ENCODE data around the gene LYZL1. TPM values are rescaled to one million over a fixed set of nuclear protein-coding genes. Genes with fewer than 3 reads are reported as not detected.

Gene LYZL1
- total RNA-seq (2014; rRNA removed; shearing (Covaris generic)) = not detected in 2 replicates

GRCh38 chr10:29288906-29289305, at the start of gene LYZL1:
Gene LYZL1 (plus strand): TSS chr10:29289070. CDS start chr10:29291868, 2,798 bp downstream.

